Activated CD4-positive, alpha-beta T cell treated with anti-CD3 and anti-CD28 coated beads for 36 hours (primary cell): ENCODE measurements around the gene PLD5. TPM values are rescaled to one million over a fixed set of nuclear protein-coding genes. Genes with fewer than 3 reads are reported as not detected.

ENCODE experiments used
- ATAC-seq: fragments of 200-7000 bp; cut with Tn5 transposase; one replicate; pipeline ENCODE4 v1.10.0; 2021; ENCODE audit warnings: mild to moderate bottlenecking, moderate library complexity
- CTCF ChIA-PET: fragments of 350-600 bp; sonication (Branson Sonifier 250); formaldehyde crosslinking; loops from one replicate; lab custom pipeline; 2021; ENCODE audit warnings: antibody characterized with exemption; lab: Charles Lee
- POLR2A ChIA-PET: fragments of 350-600 bp; sonication (Branson Sonifier 250); formaldehyde crosslinking; loops from one replicate; lab custom pipeline; 2021; ENCODE audit warnings: antibody characterized with exemption, inconsistent platforms; lab: Charles Lee
- DNase-seq: peaks from one replicate; pipeline ENCODE4 v3.0.0-alpha.2; 2020
- H3K27ac Mint-ChIP-seq: one replicate; pipeline ENCODE4 v1.8.0; 2021; ENCODE audit warnings: mixed read lengths
- H3K27me3 Mint-ChIP-seq: one replicate; pipeline ENCODE4 v1.8.0; 2021; ENCODE audit warnings: mixed read lengths
- H3K36me3 Mint-ChIP-seq: one replicate; pipeline ENCODE4 v1.8.0; 2021; ENCODE audit warnings: low read depth, mixed read lengths
- H3K4me1 Mint-ChIP-seq: one replicate; pipeline ENCODE4 v1.8.0; 2021; ENCODE audit warnings: mixed read lengths
- H3K4me3 Mint-ChIP-seq: one replicate; pipeline ENCODE4 v1.8.0; 2021; ENCODE audit warnings: mild to moderate bottlenecking, moderate library complexity, mixed read lengths
- H3K9me3 Mint-ChIP-seq: one replicate; pipeline ENCODE4 v1.8.0; 2021; ENCODE audit warnings: low read depth, mixed read lengths
- intact Hi-C, 2 experiments: fragments of 100-400 bp; cut with DNase I in 1 of 2; cut with micrococcal nuclease in 1 of 2; formaldehyde crosslinking; loops; one replicate each; pipeline versions ENCODE4 v1.14.2 to v1.15.1; 2022 to 2024; cut with DNase I, micrococcal nuclease
- total RNA-seq, 2 experiments: library from RNA; stranded (reverse); gene quantifications; one replicate each; pipeline ENCODE4 v1.2.3, GENCODE V29; 2021

The PLD5 gene
- total RNA-seq, 2 experiments from 2014 or later, result not detected

DNA sequence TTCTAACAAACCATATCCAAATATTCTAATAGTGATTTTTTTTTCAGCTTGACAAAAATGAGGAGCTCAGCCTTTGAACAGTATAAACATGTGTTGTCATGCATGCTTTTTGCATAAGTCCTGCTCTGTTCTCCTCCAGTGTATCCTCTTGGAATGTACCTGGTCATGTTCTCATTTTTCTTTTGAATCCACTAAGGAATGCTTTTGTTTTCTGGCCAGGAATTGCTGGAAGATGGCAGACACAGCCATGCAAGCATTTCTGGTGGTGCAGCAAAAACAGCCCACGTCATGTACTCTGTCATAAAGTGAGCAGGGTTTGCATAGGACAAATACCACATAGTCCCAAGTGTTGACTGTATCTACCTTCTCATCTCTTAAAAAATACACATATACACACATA, 11.5 kb upstream of the PLD5 start:
- Mint-ChIP-seq H3K9me3 (no peaks in the 10 kb centered on the region), H3K4me3 (no peak overlapping the region), H3K27me3 (peaks cover 12% of the 10 kb centered on the region), H3K4me1 (no peaks in the 10 kb centered on the region), H3K27ac (no peak overlapping the region), H3K36me3 (no peaks in the 10 kb centered on the region)
- ChIA-PET POLR2A (no interaction called here), CTCF (interaction anchor here (1.0 kb wide), 1 partner anchor 63 kb away, joined by 3 read pairs; no protein-coding TSS in a partner anchor)
- DNase-seq (no peak), ATAC-seq (no peak)
- intact Hi-C loops, result no loop called here

DNA sequence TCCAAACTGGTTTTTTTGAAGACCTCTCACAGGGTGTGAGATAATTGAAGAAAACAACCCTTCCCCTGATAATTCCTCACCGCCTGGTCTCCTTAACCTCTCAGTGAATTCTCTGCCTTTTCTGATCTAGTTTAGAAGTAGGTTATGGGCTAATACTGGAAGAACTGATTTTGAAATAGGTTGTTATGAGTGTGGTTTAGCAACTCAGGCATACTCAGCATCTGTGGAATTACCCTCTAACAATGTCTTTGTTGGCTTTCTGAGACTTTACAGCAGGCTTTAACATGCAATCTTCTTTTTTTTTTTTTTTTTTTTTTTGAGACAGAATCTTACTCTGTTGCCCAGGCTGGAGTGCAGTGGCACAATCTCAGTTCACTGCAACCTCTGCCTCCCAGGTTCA, 10.3 kb upstream of the PLD5 start:
- no peaks in the 10 kb centered on the region for H3K9me3 Mint-ChIP-seq
- no peaks in the 10 kb centered on the region for H3K4me1 Mint-ChIP-seq
- intact Hi-C loops, result no loop called here
- H3K27ac Mint-ChIP-seq, result no peak overlapping the region
- H3K27me3 Mint-ChIP-seq, result peaks cover 7% of the 10 kb centered on the region
- ATAC-seq (no peak), DNase-seq (no peak)
- H3K36me3 Mint-ChIP-seq, result no peaks in the 10 kb centered on the region
- ChIA-PET CTCF (no interaction called here), POLR2A (no interaction called here)
- no peak overlapping the region for H3K4me3 Mint-ChIP-seq

DNA sequence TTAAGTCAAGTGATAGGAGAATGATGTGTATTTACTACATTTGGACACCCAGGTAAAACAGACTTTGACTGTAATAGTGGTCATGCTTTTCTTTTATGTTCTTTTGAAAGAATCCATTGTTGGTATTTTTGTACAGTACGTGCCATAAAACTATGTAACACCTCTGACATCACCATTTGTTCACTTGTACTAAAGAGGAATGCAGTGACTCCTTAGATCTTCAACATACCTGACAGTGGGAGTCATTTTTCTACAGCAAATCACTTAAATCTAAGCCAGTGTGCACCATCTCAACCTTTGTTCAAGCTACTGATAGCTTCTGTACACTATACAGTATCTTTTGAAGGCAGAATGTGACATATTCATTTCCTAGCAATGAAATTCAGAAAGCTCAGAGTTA, 6.3 kb upstream of the PLD5 start:
- Mint-ChIP-seq H3K27me3 (peaks cover 18% of the 10 kb centered on the region), H3K9me3 (no peaks in the 10 kb centered on the region), H3K4me3 (no peak overlapping the region), H3K27ac (no peak overlapping the region), H3K36me3 (no peaks in the 10 kb centered on the region), H3K4me1 (no peaks in the 10 kb centered on the region)
- DNase-seq (no peak), ATAC-seq (no peak)
- CTCF ChIA-PET, result no interaction called here
- intact Hi-C loops, result no loop called here
- POLR2A ChIA-PET, result no interaction called here

- ChIA-PET CTCF (no interaction called here), POLR2A (no interaction called here)
- Mint-ChIP-seq H3K4me1 (peaks cover 11% of the 10 kb centered on the region), H3K36me3 (no peaks in the 10 kb centered on the region), H3K4me3 (no peak overlapping the region), H3K27ac (no peak overlapping the region), H3K27me3 (peaks cover 40% of the 10 kb centered on the region), H3K9me3 (no peaks in the 10 kb centered on the region)
- intact Hi-C loops, result no loop called here
- no peak for DNase-seq
- ATAC-seq, result no peak
These were observed 1.3 kb upstream of the PLD5 start for GRCh38 chr1:242525769-242526168.

DNA sequence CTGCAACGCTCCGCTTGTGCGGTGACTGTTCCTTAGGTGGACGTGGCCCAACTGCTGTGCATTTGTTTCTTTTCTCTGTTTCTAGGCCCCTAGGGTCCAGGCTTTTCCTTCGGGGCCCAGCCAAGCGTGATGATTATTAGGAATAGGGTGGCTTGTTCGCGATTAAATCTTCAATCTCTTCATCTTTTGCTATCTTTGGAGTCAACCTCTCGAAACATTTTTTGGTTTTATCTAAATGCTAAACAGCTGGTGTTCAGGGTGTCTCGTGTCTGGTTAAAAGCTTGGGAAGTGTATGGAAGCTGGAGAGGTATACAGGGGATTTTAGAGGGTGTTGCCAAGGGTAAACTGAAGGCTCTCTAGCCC, 844 bp upstream of the PLD5 start:
- ChIA-PET CTCF (no interaction called here), POLR2A (no interaction called here)
- H3K9me3 Mint-ChIP-seq, result no peaks in the 10 kb centered on the region
- peaks cover 11% of the 10 kb centered on the region for H3K4me1 Mint-ChIP-seq
- DNase-seq, result no peak
- no peaks in the 10 kb centered on the region for H3K36me3 Mint-ChIP-seq
- H3K27ac Mint-ChIP-seq, result no peak overlapping the region
- peak overlapping the region; percentile 36 for H3K4me3 Mint-ChIP-seq
- H3K27me3 Mint-ChIP-seq, result peaks cover 44% of the 10 kb centered on the region
- intact Hi-C loops, result no loop called here
- no peak for ATAC-seq

- no peak overlapping the region for H3K27ac Mint-ChIP-seq
- DNase-seq (peak; percentile 34), ATAC-seq (no peak)
- intact Hi-C loops, result no loop called here
- H3K4me1 Mint-ChIP-seq, result peaks cover 11% of the 10 kb centered on the region
- ChIA-PET CTCF (interaction anchor here (0.5 kb wide), 1 partner anchor 89 kb away, joined by 5 read pairs; no protein-coding TSS in a partner anchor), POLR2A (no interaction called here)
- no peaks in the 10 kb centered on the region for H3K36me3 Mint-ChIP-seq
- H3K4me3 Mint-ChIP-seq, result no peak overlapping the region
- peaks cover 47% of the 10 kb centered on the region for H3K27me3 Mint-ChIP-seq
- H3K9me3 Mint-ChIP-seq, result no peaks in the 10 kb centered on the region
These were observed 552 bp downstream of the PLD5 start for GRCh38 chr1:242523719-242524570.

GRCh38 chr1:242522996-242523718, 1.3 kb downstream of the PLD5 start:
- Mint-ChIP-seq H3K9me3 (no peaks in the 10 kb centered on the region), H3K4me3 (no peak overlapping the region), H3K36me3 (no peaks in the 10 kb centered on the region), H3K27ac (no peak overlapping the region), H3K27me3 (peaks cover 47% of the 10 kb centered on the region), H3K4me1 (peaks cover 11% of the 10 kb centered on the region)
- DNase-seq (no peak), ATAC-seq (no peak)
- intact Hi-C loops, result no loop called here
- CTCF ChIA-PET, result no interaction called here
- POLR2A ChIA-PET, result no interaction called here

DNA sequence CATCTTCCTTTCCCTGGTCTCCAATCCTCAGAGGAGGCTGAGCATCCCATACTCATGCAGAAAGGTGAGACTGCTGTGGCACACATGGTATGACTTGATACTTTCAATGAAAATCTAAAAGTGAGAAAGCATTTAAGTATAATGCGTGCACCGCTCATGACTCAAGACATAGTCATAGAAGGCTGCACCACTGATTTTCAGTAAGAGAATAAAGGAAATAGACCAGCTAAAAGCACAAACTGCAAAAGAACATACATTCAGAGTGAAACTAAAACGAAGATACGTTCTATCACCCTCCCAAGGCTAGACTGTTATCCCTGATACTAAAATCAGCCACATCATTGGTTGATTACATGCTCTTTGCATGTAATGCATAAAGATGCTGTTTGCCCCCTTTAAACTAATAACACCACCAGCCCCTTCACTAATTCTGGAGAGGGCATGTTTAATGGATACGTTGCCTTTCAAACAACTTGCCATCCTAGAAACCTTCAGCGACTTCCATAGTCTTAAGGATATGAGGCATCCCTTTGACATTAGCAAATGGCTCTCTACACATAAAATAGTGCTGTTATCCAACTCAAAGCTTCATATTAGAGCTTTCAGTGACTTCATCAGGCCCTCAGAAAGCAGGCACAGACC, 2.1 kb downstream of the PLD5 start:
- ATAC-seq (peak; percentile 93), DNase-seq (peak; percentile 42)
- intact Hi-C loops, result no loop called here
- CTCF ChIA-PET, result no interaction called here
- no peak overlapping the region for H3K4me3 Mint-ChIP-seq
- H3K27me3 Mint-ChIP-seq, result peaks cover 47% of the 10 kb centered on the region
- POLR2A ChIA-PET, result no interaction called here
- no peaks in the 10 kb centered on the region for H3K9me3 Mint-ChIP-seq
- H3K27ac Mint-ChIP-seq, result no peak overlapping the region
- H3K4me1 Mint-ChIP-seq, result peaks cover 11% of the 10 kb centered on the region
- H3K36me3 Mint-ChIP-seq, result no peaks in the 10 kb centered on the region

DNA sequence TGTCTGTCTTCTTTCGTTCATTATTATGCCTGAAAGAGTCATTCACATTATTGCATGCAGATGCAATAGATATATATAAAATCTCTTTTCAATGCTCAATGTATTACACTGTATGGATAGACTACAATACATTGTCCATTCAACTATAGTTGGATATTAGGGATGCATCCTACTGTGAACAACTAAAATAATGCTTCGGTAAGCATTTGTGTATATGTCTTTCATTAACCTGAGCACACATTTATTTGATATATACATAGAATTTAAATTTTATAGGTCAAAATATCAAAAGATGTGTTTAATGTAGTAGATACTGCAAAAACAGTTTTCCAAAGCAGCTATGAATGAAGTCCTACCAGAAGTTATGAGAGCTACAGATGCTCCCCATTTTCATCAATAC, 8.9 kb downstream of the PLD5 start:
- ATAC-seq, result no peak
- no peak for DNase-seq
- CTCF ChIA-PET, result no interaction called here
- Mint-ChIP-seq H3K4me1 (no peaks in the 10 kb centered on the region), H3K4me3 (no peak overlapping the region), H3K27me3 (peaks cover 13% of the 10 kb centered on the region), H3K27ac (no peak overlapping the region), H3K9me3 (no peaks in the 10 kb centered on the region), H3K36me3 (no peaks in the 10 kb centered on the region)
- POLR2A ChIA-PET, result no interaction called here
- intact Hi-C loops, result no loop called here

DNA sequence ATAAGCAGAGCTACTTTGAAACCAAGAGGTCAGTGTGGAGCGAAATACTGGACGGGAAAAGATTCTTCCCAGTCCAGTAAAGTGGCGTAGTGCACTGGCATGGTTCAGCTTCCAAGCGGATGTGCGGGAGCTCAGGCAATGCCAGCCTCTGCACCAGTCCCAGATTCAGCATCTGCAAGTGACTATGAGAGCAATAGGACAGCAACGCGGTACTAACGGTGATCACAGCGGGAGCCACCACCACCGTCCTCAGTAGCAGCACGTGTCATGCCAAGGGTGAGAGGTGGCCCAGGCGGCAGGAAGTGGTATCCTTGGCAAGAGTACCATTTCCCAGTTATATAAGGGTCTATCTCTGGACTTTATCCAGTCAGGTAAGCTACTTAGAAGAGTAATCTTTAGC, 17.8 kb downstream of the PLD5 start:
- H3K27ac Mint-ChIP-seq, result no peak overlapping the region
- H3K9me3 Mint-ChIP-seq, result no peaks in the 10 kb centered on the region
- no peak overlapping the region for H3K4me3 Mint-ChIP-seq
- peaks cover 7% of the 10 kb centered on the region for H3K27me3 Mint-ChIP-seq
- no peak for DNase-seq
- intact Hi-C loops, result no loop called here
- no peaks in the 10 kb centered on the region for H3K36me3 Mint-ChIP-seq
- ChIA-PET POLR2A (no interaction called here), CTCF (no interaction called here)
- H3K4me1 Mint-ChIP-seq, result no peaks in the 10 kb centered on the region
- ATAC-seq, result no peak

- no peak for ATAC-seq
- no peak for DNase-seq
- H3K4me3 Mint-ChIP-seq, result no peak overlapping the region
- no peaks in the 10 kb centered on the region for H3K4me1 Mint-ChIP-seq
- H3K36me3 Mint-ChIP-seq, result no peaks in the 10 kb centered on the region
- intact Hi-C loops, result no loop called here
- H3K27me3 Mint-ChIP-seq, result peaks cover 10% of the 10 kb centered on the region
- H3K27ac Mint-ChIP-seq, result no peak overlapping the region
- ChIA-PET POLR2A (no interaction called here), CTCF (no interaction called here)
- H3K9me3 Mint-ChIP-seq, result peaks cover 3% of the 10 kb centered on the region
These were observed 35.0 kb downstream of the PLD5 start for GRCh38 chr1:242489545-242489944.

DNA sequence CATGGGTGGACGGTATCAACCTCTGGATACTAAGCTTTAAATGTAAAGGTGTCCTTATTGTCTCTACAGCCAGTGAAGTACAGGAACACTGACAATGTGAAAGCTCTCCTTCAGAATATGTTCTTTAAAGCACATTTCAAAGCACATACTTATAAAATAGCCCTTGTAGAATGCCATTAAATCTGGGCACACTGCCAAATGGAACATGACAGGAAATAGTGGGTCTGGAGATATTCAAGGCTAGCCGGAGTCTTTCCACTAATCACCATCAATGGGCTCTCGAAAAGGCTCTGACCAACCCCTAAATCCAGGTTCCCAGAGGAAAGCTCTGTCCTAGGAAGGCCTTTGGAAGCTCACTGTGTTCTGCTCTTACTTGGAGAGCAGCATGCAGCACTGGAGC, 46.6 kb downstream of the PLD5 start:
- Mint-ChIP-seq H3K4me3 (no peak overlapping the region), H3K36me3 (no peaks in the 10 kb centered on the region), H3K9me3 (no peaks in the 10 kb centered on the region), H3K4me1 (no peaks in the 10 kb centered on the region), H3K27me3 (peaks cover 9% of the 10 kb centered on the region), H3K27ac (no peak overlapping the region)
- DNase-seq, result no peak
- ChIA-PET CTCF (no interaction called here), POLR2A (no interaction called here)
- no peak for ATAC-seq
- intact Hi-C loops, result no loop called here
